ENCODE results near the gene CALD1.

Gene CALD1

GRCh38 chr7:134827436-134827835 is 48.0 kb downstream of the CALD1 start:
- DNase-seq (ENCODE audit: low read depth) = no peak

- DNase-seq (ENCODE audit: low read depth) = no peak
Observed at GRCh38 chr7:134827889-134828288, 48.5 kb downstream of the CALD1 start.

DNA sequence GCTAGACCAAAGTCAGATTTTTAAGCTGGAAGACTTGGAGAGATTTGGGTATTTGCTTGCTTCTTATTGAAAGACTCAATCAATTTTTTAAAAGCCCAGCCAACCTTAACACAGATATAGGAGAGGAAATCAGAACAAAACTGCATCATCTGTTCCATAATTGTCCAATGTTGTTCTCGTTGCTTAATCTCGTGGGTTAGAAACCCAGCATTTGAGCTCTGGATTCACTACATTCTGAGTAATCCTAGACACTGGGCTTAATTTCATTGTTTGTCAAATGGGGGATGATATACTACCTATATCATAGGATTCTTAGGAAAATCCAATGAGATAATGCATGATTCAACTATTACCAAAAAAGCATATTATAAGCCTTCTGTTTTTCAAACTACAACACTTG is 48.9 kb downstream of the CALD1 start:
- no peak for DNase-seq (ENCODE audit: low read depth)

- no peak for DNase-seq (ENCODE audit: low read depth)
Observed at GRCh38 chr7:134829380-134829986, 50.0 kb downstream of the CALD1 start.

DNA sequence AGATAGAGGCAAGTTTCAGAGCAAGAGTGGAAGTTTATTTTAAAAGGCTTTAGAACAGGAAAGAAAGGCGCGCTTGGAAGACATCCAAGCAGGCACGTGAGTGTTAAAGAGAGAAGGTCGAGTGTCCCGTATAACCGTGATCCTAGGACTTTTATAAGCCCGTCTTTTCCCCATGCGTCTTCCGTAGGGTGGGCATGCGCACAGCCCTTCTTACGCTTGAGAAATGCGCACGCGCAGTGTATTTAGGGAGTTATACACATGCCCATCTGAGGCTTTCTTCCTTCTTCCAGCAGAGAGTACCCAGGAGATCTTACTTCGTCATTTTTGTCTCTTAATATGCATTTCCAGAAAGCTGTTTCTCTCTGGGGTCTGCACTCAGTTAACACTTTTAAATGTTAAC is 52.4 kb downstream of the CALD1 start:
- DNase-seq (ENCODE audit: low read depth) = no peak

DNA sequence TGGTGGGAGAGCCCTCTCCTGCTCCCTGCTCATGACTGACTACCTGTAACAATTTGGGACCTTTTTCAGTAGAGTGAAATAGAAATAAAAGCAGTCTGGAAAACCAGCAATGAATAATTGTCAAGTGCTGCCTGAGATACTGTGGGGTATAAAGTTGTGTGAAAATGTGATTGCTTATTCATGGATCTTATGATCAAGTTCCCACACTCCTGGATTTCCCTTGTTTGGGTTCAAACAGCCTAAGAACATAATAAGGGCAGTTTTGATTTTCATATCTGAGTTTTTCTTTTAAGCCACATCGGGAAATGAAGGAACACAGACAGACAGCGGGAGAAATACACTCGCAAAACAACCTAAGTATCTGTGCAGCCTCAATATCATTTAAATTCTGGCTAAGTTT is 52.9 kb downstream of the CALD1 start:
- no peak for DNase-seq (ENCODE audit: low read depth)

DNA sequence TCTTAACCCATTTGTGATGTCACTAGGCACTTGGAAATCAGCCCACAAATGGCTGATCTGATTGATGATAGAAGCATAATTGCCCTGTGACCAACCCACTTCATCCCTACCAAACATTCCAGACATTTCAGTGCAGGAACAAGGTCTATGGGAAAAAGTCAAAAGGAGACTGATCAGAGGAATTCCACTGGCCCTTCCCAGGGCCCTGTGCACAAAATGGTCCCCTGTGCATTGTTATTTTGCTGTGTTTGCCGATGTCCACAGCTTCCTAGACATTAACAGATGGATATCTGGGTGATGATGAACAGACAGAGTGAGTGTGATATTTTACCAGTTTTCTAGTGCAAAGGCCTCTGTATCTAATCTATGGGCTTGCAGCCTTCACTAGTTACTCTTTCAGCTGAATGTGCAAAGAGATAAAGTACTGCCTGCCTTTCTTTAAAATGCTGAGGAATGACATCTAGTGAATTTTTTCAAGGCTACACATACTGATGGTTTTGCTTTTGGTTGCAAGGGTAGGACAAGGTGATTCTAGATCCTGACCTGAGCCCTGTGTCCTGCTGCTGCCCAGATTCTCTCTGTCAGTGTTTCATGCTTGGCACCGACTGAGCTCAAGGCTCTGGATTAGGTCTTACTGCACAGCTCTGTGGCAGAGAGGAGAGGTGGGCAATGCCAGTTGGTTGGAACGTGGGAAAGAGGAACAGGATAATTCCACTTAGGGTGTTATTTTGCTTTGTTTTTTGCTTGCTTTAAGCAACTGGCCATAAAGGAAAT is 55.4 kb downstream of the CALD1 start:
- DNase-seq (ENCODE audit: low read depth) = no peak

DNA sequence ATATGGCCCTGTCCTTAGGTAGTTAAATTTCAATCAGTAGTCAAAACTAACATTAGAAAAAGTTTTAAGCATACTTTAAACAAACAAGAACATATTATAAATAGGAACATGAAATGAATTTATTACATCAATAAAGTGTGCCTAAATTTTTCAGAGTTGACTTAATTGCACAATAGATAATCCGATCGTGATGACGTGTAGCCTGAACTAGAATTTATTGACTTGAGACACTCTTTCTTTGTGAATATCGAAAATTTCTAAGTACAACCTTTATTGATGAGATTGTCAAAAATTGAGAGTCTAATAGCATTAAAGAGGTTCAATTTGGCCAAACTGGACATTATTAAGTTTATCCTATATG is 56.0 kb downstream of the CALD1 start:
- DNase-seq (ENCODE audit: low read depth) = no peak

DNA sequence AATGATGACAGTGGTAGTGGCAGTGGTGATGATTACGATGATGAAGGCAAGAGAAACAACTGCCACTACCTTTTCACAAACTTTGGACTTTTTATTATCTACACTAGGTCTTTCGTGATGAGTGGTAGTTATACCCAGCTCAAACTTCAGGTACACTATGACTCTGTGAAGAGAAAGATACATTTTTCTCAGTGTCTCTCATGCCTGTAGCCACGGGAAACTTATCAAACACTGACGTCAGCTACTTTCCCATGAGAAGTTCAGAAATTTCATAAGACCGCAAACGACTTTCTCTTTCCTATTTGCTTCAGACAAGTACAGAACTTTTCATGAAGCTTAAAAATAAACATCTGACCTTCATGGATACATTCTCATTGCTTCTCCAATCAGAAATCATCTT is 57.0 kb downstream of the CALD1 start:
- no peak for DNase-seq (ENCODE audit: low read depth)

GRCh38 chr7:134839298-134839697 is 59.9 kb downstream of the CALD1 start:
- DNase-seq (ENCODE audit: low read depth) = no peak

GRCh38 chr7:134842062-134842461 is 62.6 kb downstream of the CALD1 start:
- DNase-seq (ENCODE audit: low read depth) = no peak

DNA sequence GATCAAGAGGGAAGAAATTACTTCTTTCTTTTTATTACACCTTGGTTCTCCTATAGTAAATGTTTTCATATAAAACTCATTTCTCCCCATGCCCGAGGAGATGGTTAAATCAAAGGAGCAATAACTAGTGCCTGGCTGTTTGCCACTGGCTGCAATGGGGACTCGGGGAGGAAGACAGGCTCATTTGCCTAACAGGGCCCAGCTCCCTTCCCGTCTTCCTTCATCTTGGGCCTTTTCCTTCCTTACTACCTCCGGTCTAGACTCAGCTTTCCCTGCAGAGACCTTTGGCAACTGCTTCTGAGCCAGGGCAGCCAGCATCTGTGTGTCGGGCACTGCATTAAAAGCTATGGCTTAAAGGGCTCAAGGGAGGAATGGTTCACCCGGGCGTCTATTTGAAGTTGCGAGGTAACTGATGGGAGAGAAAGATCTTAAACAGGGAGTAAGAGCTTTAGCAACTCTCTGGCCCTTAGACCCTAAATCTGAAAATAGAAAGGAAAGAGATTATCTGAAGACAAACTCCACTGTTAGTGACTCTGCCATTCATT is 63.5 kb downstream of the CALD1 start:
- no peak for DNase-seq (ENCODE audit: low read depth)

GRCh38 chr7:134844200-134844599 is 64.8 kb downstream of the CALD1 start:
- no peak for DNase-seq (ENCODE audit: low read depth)

- DNase-seq (ENCODE audit: low read depth) = no peak
Observed at GRCh38 chr7:134845461-134845860, 66.0 kb downstream of the CALD1 start.

GRCh38 chr7:134847851-134848588 is 68.6 kb downstream of the CALD1 start:
- no peak for DNase-seq (ENCODE audit: low read depth)

DNA sequence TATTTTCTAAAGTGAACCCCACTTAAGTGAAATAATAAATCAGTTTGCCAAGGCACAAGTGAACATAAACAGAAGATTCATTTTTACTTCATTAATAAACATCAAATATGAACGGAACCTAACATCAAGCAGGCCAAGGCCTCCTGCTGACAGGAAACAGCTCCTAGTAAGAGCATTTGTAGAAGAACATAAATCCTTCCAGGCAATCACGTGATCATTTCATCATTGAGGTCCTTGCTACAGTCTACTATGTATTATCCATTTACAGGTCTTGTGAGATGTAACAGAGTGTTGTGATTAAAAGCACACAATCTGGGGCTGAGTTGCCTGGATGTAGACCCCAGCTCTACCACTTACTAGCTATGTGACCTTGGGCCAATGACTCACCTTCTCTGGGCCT is 70.6 kb downstream of the CALD1 start:
- no peak for DNase-seq (ENCODE audit: low read depth)

- no peak for DNase-seq (ENCODE audit: low read depth)
Observed at GRCh38 chr7:134851141-134851540, 71.7 kb downstream of the CALD1 start.

DNA sequence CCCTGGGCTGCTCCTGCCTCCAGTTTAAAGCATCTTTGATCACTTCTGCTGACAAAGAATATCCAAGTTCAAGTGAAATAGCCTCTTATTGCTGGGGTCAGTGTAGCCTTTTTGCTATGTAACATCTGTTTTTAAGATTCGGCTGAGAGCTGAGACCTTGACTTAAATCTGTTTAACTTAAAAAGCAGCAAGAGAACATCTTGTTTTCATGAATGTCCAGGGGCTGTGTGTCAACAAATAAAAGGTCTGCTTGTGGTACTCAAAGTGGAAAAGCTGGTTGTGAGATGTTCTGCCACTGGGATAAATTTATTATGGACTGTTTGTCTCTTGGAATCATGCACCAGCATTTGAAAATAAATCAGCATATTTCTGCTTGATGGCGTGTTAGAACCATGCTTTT is 73.2 kb downstream of the CALD1 start:
- DNase-seq (ENCODE audit: low read depth) = no peak

DNA sequence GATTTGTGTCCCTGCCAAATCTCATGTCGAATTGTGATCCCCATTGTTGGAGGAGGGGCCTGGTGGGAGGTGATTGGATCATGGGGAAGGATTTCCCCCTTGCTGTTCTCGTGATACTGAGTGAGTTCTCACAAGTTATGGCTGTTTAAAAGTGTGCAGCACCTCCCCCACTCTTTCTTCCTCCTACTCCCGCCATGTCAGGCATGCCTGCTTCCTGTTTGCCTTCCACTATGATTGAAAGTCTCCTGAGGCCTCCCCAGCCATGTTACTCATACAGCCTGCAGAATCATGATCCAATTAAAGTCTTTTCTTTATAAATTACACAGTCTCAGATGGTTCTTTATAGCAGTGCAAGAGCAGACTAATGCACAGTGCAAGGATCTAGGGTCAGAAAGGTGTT is 75.4 kb downstream of the CALD1 start:
- DNase-seq (ENCODE audit: low read depth) = no peak

GRCh38 chr7:134855442-134855841 is 76.0 kb downstream of the CALD1 start:
- DNase-seq (ENCODE audit: low read depth) = no peak

DNA sequence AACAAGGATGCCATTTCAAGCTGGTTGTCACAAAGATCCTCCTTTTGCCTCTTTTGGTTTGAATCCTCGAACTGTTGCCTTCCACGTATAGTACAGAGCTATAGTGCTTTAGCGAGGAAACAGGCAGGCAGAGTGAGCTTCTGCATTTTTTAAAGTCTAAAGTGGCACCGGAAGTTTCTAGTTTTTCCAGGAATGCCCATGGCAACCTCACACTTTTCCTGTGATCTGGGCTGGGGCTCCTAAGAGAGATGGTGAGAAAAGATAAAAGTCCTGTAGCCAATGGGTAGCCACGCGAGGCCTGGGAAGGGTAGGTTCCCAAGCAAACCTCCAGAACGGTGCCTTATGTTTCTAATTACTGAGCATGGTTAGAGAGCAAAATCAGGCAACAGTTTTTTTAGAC is 76.7 kb downstream of the CALD1 start:
- no peak for DNase-seq (ENCODE audit: low read depth)

GRCh38 chr7:134856691-134857090 is 77.3 kb downstream of the CALD1 start:
- no peak for DNase-seq (ENCODE audit: low read depth)

DNA sequence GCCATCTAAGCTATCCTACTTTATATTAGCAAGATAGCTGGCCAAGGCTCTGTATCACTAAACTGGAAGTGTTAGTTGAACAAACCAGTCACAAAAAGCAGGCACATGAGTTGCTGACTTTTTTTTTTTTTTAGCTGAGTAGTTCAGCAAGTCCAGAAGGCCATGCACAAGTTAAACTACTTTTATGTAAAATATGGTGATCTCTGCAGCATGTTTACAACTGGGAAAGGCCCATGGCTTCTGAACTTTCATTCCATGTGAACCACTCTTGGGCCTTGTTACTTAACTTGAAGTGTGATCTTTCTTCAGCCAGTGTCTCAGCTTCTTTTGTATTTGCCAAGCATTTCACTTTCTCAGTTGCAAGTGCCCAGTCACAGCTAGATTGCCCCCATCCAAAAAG is 78.5 kb downstream of the CALD1 start:
- DNase-seq (ENCODE audit: low read depth) = no peak
